Stimulated activated naive B cell treated with anti-CD40 and anti-IgM and Interleukin-4, amounts not matched to agents 10 μg/mL and 1 μg/mL and 100 μg/mL, for 72 hours (primary cell): ENCODE data around the gene SLC30A7.
"Not testable (repeated sequence)": the region's sequence is repeated elsewhere in the genome, so short reads cannot be mapped to it uniquely, and the experiment has no call there.

Source experiments
- ATAC-seq, 2 donors: fragments of 150-1000 bp; cut with Tn5 transposase; replicated peaks; 2 replicates each; pipeline ENCODE4 v1.10.0; 2021; ENCODE audit warnings: moderate library complexity in 1 of 2
- DNase-seq: peaks from one replicate; pipeline ENCODE4 v3.0.0; 2021
- H3K27ac Mint-ChIP-seq: one replicate; pipeline ENCODE4 v1.8.0; 2022; ENCODE audit warnings: mild to moderate bottlenecking, mixed read lengths
- H3K27me3 Mint-ChIP-seq, 2 donors: one replicate each; pipeline ENCODE4 v1.8.0; 2022; ENCODE audit warnings: mixed read lengths in 2 of 2
- H3K36me3 Mint-ChIP-seq, 2 donors: one replicate each; pipeline ENCODE4 v1.8.0; 2022; ENCODE audit warnings: mixed read lengths in 2 of 2, mild to moderate bottlenecking in 1 of 2
- H3K4me1 Mint-ChIP-seq, 2 donors: one replicate each; pipeline ENCODE4 v1.8.0; 2022; ENCODE audit warnings: mixed read lengths in 2 of 2, mild to moderate bottlenecking in 1 of 2
- H3K4me3 Mint-ChIP-seq, 2 donors: one replicate each; pipeline ENCODE4 v1.8.0; 2022; ENCODE audit warnings: mild to moderate bottlenecking in 2 of 2, mixed read lengths in 2 of 2, moderate library complexity in 1 of 2
- H3K9me3 Mint-ChIP-seq, 2 donors: one replicate each; pipeline ENCODE4 v1.8.0; 2022; ENCODE audit warnings: mixed read lengths in 2 of 2, mild to moderate bottlenecking in 1 of 2

Gene SLC30A7

GRCh38 chr1:100875228-100875627 lies 20.7 kb upstream of the SLC30A7 start:
- Mint-ChIP-seq H3K4me3 (no peak overlapping the region), H3K9me3 (no peaks in the 10 kb centered on the region), H3K36me3 (no peaks in the 10 kb centered on the region), H3K27ac (no peak overlapping the region), H3K4me1 (no peaks in the 10 kb centered on the region), H3K27me3 (no peaks in the 10 kb centered on the region)
- ATAC-seq: no peak
- DNase-seq: no peak

- no peaks in the 10 kb centered on the region for H3K27me3 Mint-ChIP-seq
- no peaks in the 10 kb centered on the region for H3K36me3 Mint-ChIP-seq
- DNase-seq: no peak
- no peaks in the 10 kb centered on the region for H3K4me1 Mint-ChIP-seq
- H3K9me3 Mint-ChIP-seq: no peaks in the 10 kb centered on the region
- H3K27ac Mint-ChIP-seq: no peak overlapping the region
- H3K4me3 Mint-ChIP-seq: no peak overlapping the region
- ATAC-seq: no peak
These were observed 19.6 kb upstream of the SLC30A7 start for GRCh38 chr1:100876291-100876690.

DNA sequence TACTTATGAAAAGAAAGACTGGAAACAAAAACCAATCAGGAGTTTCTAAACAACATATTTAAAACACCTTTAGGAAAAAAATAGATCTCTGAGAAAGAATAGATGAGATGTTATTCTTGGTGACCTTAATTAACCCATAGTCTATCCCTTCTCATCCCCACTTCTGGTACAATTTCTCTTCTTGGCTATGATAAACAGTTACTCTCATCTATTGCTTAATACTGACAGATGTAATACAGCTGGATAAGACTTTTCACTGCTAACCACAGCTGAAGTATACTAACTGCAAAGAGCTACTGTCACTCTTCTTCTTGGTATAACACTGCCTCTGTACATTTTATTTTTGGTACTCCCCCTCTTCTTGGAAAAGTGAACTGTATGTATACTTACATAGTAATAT lies 16.5 kb upstream of the SLC30A7 start:
- no peak for ATAC-seq
- H3K27ac Mint-ChIP-seq: no peak overlapping the region
- H3K4me1 Mint-ChIP-seq: peaks cover 0 to 2% of the 10 kb centered on the region in 2 donors
- H3K27me3 Mint-ChIP-seq: no peaks in the 10 kb centered on the region
- no peaks in the 10 kb centered on the region for H3K36me3 Mint-ChIP-seq
- H3K4me3 Mint-ChIP-seq: no peak overlapping the region
- no peak for DNase-seq
- no peaks in the 10 kb centered on the region for H3K9me3 Mint-ChIP-seq

DNA sequence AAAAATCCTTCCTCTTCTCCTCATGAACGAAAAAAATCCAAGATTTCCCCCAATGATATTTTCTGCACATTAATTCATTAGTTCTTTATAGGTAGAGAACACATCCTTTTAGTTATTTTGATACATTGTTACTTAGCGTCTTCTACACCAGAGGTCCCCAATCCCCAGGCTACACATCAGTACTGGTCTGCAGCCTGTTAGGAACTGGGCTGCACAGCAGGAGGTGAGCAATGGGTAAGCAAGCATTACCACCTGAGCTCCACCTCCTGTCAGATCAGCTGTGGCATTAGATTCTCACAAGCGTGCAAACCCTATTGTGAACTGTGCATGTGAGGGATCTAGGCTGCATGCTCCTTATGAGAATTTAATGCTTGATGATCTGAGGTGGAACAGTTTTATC lies 14.2 kb upstream of the SLC30A7 start:
- DNase-seq (no peak), ATAC-seq (no peak)
- Mint-ChIP-seq H3K4me1 (peaks cover 0 to 2% of the 10 kb centered on the region in 2 donors), H3K27me3 (no peaks in the 10 kb centered on the region), H3K4me3 (no peak overlapping the region), H3K9me3 (no peaks in the 10 kb centered on the region), H3K36me3 (no peaks in the 10 kb centered on the region), H3K27ac (no peak overlapping the region)

DNA sequence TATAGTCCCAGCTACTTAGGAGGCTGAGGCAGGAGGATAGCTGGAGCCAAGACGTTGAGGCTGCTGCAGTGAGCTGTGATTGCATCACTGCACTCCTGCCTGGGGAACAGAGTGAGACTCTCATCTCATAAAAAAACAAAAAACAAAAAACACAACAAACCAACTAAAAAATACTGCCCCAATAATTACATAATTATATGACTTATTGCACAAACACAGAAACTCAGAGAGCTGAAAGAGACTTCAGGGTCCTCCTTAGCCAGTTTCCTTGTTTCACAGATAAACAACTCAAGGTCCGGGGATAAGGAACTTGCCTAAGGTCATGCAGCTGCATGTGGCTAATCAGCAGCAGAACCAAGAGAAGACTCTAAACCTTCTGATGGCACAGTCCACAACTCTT lies 13.2 kb upstream of the SLC30A7 start:
- Mint-ChIP-seq H3K4me1 (peaks cover 0 to 2% of the 10 kb centered on the region in 2 donors), H3K4me3 (no peak overlapping the region), H3K9me3 (no peaks in the 10 kb centered on the region), H3K36me3 (no peaks in the 10 kb centered on the region), H3K27me3 (no peaks in the 10 kb centered on the region), H3K27ac (no peak overlapping the region)
- no peak for DNase-seq
- no peak for ATAC-seq

DNA sequence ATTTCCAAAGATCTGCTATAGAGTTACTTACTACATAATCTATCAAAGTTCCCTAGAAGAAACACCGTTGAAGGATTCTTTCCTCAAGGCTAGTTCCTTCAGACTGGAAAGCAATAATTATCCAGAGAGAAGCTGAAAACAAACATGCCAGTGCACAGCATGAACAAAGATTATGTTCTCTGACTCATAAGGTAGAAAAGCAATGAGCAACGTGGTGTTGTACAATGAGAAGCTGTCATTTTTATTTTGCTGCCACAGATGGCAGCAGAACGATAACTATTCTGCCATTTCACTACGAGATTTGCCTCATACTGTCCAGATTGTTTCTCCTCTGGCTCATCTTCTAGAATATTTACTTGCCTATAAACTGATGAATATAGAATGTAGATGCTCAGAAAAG lies 11.9 kb upstream of the SLC30A7 start:
- DNase-seq: no peak
- ATAC-seq: no peak
- Mint-ChIP-seq H3K4me3 (no peak overlapping the region), H3K9me3 (peaks cover 2 to 4% of the 10 kb centered on the region in 2 donors), H3K27ac (no peak overlapping the region), H3K4me1 (peaks cover 0 to 2% of the 10 kb centered on the region in 2 donors), H3K27me3 (no peaks in the 10 kb centered on the region), H3K36me3 (peaks cover 3 to 8% of the 10 kb centered on the region in 2 donors)

DNA sequence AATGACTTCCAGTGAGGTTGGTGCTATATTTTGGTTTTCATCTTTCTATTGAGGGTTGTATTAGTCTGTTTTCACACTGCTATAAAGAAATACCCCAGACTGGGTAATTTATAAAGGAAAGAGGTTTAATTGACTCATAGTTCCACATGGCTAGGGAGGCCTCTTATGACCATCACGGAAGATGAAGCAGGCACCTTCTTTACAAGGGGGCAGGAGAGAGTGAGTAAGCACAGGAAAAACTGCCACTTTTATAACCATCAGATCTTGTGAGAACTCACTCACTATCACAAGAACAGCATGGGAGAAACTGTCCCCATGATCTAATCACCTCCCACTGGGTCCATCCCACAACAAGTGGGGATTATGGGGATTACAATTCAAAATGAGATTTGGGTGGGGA lies 6.9 kb upstream of the SLC30A7 start:
- not testable (repeated sequence) for ATAC-seq, DNase-seq, H3K4me1 Mint-ChIP-seq, H3K27me3 Mint-ChIP-seq, H3K27ac Mint-ChIP-seq, H3K4me3 Mint-ChIP-seq
- H3K9me3 Mint-ChIP-seq: peaks cover 9 to 12% of the 10 kb centered on the region in 2 donors
- H3K36me3 Mint-ChIP-seq: peaks cover 8 to 21% of the 10 kb centered on the region in 2 donors

DNA sequence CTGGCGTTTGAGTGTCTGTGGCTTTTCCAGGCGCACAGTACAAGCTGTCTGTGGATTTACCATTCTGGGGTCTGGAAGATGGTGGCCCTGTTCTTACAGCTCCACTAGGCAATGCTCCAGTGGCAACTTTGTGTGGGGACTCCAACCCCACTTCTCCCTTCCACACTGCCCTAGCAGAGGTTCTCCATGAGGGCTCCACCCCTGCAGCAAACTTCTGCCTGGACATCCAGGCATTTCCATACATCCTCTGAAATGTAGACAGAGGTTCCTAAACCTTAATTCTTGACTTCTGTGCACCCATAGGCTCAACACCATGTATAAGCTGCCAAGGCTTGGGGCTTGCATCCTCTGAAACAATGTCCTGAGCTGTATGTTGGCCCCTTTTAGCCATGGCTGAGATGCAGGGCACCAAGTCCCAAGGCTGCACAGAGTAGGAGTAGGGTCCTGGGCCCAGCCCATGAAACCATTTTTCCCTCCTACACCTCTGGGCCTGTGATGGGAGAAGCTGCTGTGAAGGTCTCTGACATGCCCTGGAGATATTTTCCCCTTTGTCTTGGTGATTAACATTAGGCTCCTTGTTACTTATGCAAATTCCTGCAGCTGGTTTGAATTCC lies 5.9 kb upstream of the SLC30A7 start:
- not testable (repeated sequence) for H3K27ac Mint-ChIP-seq, H3K4me3 Mint-ChIP-seq, H3K27me3 Mint-ChIP-seq, ATAC-seq, DNase-seq
- H3K36me3 Mint-ChIP-seq: peaks cover 8 to 23% of the 10 kb centered on the region in 2 donors
- H3K9me3 Mint-ChIP-seq: peaks cover 9 to 12% of the 10 kb centered on the region in 2 donors
- H3K4me1 Mint-ChIP-seq: peaks cover 6 to 12% of the 10 kb centered on the region in 2 donors

DNA sequence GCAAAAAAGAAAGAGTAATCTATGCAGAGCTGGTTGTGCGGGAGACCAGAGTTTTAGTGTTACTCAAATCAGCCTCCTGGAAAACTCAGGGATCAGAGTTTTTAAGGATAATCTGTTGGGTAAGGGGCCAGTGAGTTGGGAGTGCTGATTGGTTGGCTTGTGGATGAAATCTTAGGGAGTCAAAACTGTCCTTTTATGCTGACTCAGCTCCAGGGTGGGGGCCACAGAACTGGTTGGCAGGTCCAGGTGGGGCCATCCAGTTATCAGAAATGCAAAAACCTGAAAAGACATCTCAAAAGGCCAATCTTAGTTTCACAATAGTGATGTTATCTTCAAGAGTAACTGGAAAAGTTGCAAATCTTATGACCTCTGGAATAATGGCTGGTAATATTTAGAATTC lies 4.5 kb upstream of the SLC30A7 start:
- Mint-ChIP-seq H3K9me3 (peaks cover 9 to 12% of the 10 kb centered on the region in 2 donors), H3K27ac (no peak overlapping the region), H3K27me3 (no peaks in the 10 kb centered on the region), H3K36me3 (peaks cover 10 to 27% of the 10 kb centered on the region in 2 donors), H3K4me1 (peaks cover 6 to 13% of the 10 kb centered on the region in 2 donors), H3K4me3 (no peak overlapping the region)
- ATAC-seq: no peak
- DNase-seq: no peak

DNA sequence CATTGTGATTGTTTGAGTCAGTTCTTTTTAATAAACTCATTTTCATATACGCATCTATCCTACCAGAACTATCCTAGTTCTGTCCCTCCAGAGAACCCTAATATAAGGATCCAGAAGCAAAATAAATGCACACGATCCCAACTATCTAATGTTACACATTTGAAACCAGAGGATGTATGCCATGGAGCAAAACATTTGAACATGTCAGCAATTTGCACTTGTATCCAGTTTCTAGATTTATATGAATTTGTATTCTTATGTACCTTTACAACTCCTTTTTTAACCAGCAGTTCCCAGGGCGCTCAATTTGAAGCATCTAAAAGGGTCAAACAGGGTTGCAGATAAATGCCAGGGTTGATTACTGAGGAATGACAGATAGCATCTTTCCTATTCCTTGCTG lies 3.3 kb upstream of the SLC30A7 start:
- peaks cover 10 to 27% of the 10 kb centered on the region in 2 donors for H3K36me3 Mint-ChIP-seq
- DNase-seq (no peak), ATAC-seq (no peak)
- no peak overlapping the region for H3K27ac Mint-ChIP-seq
- H3K9me3 Mint-ChIP-seq: peaks cover 9 to 12% of the 10 kb centered on the region in 2 donors
- H3K4me1 Mint-ChIP-seq: peaks cover 10 to 21% of the 10 kb centered on the region in 2 donors
- H3K27me3 Mint-ChIP-seq: no peaks in the 10 kb centered on the region
- H3K4me3 Mint-ChIP-seq: no peak overlapping the region

DNA sequence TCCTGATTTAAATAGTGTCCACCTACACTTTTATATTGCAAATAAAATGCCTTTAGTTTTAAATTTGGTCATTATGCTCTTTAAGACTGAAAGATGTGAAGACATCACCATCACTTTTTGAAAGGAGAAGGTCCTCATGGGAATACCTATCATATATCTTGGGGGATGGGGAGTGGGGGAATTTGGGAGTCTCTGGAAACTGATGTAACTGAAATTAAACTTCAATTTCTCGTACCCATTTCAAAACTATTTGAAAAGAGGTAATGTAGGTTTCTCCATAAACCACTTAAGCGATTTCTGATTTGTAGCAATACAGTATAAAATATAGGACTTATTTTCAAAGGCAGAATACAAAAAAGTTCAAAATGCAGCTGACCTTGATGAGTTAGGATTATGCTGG lies 2.2 kb upstream of the SLC30A7 start:
- ATAC-seq: no peak
- Mint-ChIP-seq H3K27me3 (no peaks in the 10 kb centered on the region), H3K36me3 (peaks cover 7 to 19% of the 10 kb centered on the region in 2 donors), H3K4me3 (peak overlapping the region in 1 of 2 donors; percentile 21), H3K4me1 (peaks cover 10 to 21% of the 10 kb centered on the region in 2 donors), H3K9me3 (peaks cover 7 to 9% of the 10 kb centered on the region in 2 donors), H3K27ac (no peak overlapping the region)
- DNase-seq: no peak

DNA sequence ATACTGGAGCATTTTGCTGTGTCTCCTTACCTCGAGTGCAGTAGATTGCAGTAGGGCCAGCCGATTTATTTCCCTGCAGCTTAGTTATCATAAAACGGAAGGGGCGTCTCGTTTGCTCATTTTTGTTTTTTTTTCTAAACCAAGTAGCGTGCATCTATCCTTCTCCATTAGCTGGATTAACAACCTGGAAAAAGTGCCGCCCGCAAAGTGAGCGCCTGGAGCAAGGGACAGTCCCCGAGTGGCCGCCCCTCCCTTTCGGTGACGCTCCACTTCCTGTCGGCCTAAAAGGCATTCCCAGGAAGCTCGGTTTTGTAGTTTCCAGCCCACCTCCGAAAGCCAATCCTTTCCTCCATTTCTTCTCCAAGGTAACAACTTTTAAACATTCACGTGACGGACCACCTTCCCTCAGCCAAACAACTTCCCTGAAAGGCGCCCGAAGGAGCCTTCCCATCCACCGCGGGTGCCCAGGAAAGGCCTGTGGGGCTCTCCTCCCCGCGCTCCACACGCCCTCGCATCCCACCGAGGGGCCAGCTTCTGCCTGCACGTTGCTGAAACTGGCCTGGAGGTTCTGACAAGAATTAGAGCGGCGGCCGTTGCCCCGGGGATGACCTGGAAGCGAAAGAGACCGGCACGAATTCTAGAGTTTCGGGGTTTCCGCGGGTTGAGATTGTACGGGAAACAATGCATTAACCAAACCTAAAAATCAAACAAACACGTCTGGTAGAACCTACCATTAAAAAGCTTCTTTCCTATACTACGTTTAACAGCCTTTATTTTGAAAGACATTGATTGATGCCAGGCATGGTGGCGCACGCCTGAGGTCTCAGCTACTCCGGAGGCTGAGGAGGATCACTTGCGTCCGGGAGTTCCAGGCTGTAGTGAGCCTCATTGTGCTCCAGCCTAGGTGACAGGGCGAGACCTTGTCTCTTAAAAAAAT lies 1.0 kb upstream of the SLC30A7 start, which contains the start of gene EXTL2:
TSS of gene EXTL2 (minus strand) at position 240 of the 937 bp plus-strand sequence. CDS start 6,085 bp downstream, outside the sequence.
- DNase-seq (peak; percentile 68), ATAC-seq (peak; percentile 58 to 59)
- H3K4me1 Mint-ChIP-seq: peaks cover 10 to 25% of the 10 kb centered on the region in 2 donors
- H3K27ac Mint-ChIP-seq: peak within 1 kb of the TSS; percentile 98
- H3K4me3 Mint-ChIP-seq: peak within 1 kb of the TSS; percentile 92 to 99
- H3K27me3 Mint-ChIP-seq: no peaks in the 10 kb centered on the region
- H3K9me3 Mint-ChIP-seq: peaks cover 4 to 9% of the 10 kb centered on the region in 2 donors
- H3K36me3 Mint-ChIP-seq: peaks cover 10 to 23% of the 10 kb centered on the region in 2 donors

GRCh38 chr1:100896481-100896982 lies 642 bp downstream of the SLC30A7 start:
- ATAC-seq (peak; percentile 59 to 66), DNase-seq (peak; percentile 33)
- Mint-ChIP-seq H3K36me3 (peaks cover 6 to 20% of the 10 kb centered on the region in 2 donors), H3K9me3 (no peaks in the 10 kb centered on the region), H3K27ac (peak overlapping the region; percentile 98), H3K4me1 (peaks cover 10 to 26% of the 10 kb centered on the region in 2 donors), H3K27me3 (no peaks in the 10 kb centered on the region), H3K4me3 (peak overlapping the region; percentile 92 to 99)

- Mint-ChIP-seq H3K9me3 (peaks cover 0 to 4% of the 10 kb centered on the region in 2 donors), H3K27me3 (no peaks in the 10 kb centered on the region), H3K4me1 (peaks cover 2 to 5% of the 10 kb centered on the region in 2 donors), H3K36me3 (peaks cover 28 to 48% of the 10 kb centered on the region in 2 donors), H3K4me3 (no peak overlapping the region), H3K27ac (no peak overlapping the region)
- ATAC-seq (no peak), DNase-seq (no peak)
These were observed 6.5 kb downstream of the SLC30A7 start for GRCh38 chr1:100902365-100902764.
